ENCODE measurements around the gene STAT5A. TPM values are rescaled to one million over a fixed set of nuclear protein-coding genes. Genes with fewer than 3 reads are reported as not detected.
"Not testable (repeated sequence)": the region's sequence is repeated elsewhere in the genome, so short reads cannot be mapped to it uniquely, and the experiment has no call there.

STAT5A gene
- total and polyA plus RNA-seq, 2 donors from 2014 or later = 11.5 to 47.9 TPM

DNA sequence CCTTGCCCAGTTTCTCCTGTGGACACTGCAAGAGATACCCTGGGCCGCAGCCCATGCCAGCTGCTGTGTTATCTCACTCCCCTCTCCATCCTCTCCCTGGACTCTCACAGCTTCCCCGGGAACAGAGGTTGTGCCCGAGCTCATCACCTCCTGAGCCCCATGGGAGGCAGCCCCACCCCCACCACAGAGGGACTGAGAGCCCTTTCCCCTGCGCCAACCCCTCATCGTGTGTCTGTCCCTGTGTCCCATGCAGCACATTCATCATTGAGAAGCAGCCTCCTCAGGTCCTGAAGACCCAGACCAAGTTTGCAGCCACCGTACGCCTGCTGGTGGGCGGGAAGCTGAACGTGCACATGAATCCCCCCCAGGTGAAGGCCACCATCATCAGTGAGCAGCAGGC lies 12.7 kb downstream of the STAT5A start:
- DNase-seq (no peak), FAIRE-seq (no peak)
- no peaks in the 10 kb centered on the region for H3K9me3 ChIP-seq (ENCODE audit: control insufficient read depth in 2 of 3, insufficient read depth in 1 of 3, low read length in 3 of 3)
- H3K4me1 ChIP-seq (ENCODE audit: control insufficient read depth in 2 of 3, insufficient read depth in 2 of 3, low read depth in 1 of 3, low read length in 3 of 3) = peaks cover 0 to 3% (median 0%) of the 10 kb centered on the region in 3 donors
- no peak overlapping the region for H3K4me3 ChIP-seq (ENCODE audit: low read length in 3 of 3)
- H3K27ac ChIP-seq (ENCODE audit: low read depth in 2 of 2, low read length in 2 of 2) = no peak overlapping the region
- intact Hi-C loops (cut with DNase I) = no loop called here
- H3K9ac ChIP-seq (ENCODE audit: low read length in 3 of 3) = no peak overlapping the region
- H3K36me3 ChIP-seq (ENCODE audit: control insufficient read depth in 2 of 3, insufficient read depth in 3 of 3, low read length in 3 of 3) = peaks cover 0 to 17% (median 14%) of the 10 kb centered on the region in 3 donors
- no peaks in the 10 kb centered on the region for H3K27me3 ChIP-seq (ENCODE audit: control insufficient read depth, insufficient read depth, low read length)
- TF ChIP-seq, protein P1, sequence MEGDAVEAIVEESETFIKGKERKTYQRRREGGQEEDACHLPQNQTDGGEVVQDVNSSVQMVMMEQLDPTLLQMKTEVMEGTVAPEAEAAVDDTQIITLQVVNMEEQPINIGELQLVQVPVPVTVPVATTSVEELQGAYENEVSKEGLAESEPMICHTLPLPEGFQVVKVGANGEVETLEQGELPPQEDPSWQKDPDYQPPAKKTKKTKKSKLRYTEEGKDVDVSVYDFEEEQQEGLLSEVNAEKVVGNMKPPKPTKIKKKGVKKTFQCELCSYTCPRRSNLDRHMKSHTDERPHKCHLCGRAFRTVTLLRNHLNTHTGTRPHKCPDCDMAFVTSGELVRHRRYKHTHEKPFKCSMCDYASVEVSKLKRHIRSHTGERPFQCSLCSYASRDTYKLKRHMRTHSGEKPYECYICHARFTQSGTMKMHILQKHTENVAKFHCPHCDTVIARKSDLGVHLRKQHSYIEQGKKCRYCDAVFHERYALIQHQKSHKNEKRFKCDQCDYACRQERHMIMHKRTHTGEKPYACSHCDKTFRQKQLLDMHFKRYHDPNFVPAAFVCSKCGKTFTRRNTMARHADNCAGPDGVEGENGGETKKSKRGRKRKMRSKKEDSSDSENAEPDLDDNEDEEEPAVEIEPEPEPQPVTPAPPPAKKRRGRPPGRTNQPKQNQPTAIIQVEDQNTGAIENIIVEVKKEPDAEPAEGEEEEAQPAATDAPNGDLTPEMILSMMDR (IDR thresholded peaks at IDR 0.05; ENCODE audit: borderline replicate concordance, extremely low read depth, insufficient read depth) = no peak

DNA sequence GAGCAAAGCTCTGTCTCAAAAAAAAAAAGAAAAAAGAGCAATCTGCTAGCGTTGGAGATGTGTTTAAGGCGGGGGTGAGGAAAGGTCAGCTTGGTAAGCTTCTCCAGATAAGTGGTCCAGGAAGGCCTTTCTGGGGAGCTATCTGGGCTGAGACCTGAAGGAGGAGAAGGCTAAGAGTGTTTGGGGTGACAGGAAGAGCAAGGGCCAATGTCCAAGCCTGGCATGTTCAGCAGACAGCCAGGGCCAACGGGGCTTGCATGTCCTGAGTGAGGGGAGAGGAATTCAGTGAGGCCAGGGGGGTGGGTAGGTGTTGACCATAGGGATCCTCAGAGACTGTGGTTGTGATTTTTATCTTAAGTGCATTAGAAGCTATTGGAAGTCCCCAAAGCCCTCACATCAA lies 15.4 kb downstream of the STAT5A start:
- peaks cover 0 to 3% (median 0%) of the 10 kb centered on the region in 3 donors for H3K4me1 ChIP-seq (ENCODE audit: control insufficient read depth in 2 of 3, insufficient read depth in 2 of 3, low read depth in 1 of 3, low read length in 3 of 3)
- no peaks in the 10 kb centered on the region for H3K27me3 ChIP-seq (ENCODE audit: control insufficient read depth, insufficient read depth, low read length)
- H3K27ac ChIP-seq (ENCODE audit: low read depth in 2 of 2, low read length in 2 of 2) = no peak overlapping the region
- TF ChIP-seq, protein P1 (IDR thresholded peaks at IDR 0.05; ENCODE audit: borderline replicate concordance, extremely low read depth, insufficient read depth) = no peak
- no peak for FAIRE-seq
- H3K9ac ChIP-seq (ENCODE audit: low read length in 3 of 3) = no peak overlapping the region
- intact Hi-C loops (cut with DNase I) = no loop called here
- no peak overlapping the region for H3K4me3 ChIP-seq (ENCODE audit: low read length in 3 of 3)
- H3K36me3 ChIP-seq (ENCODE audit: control insufficient read depth in 2 of 3, insufficient read depth in 3 of 3, low read length in 3 of 3) = peaks cover 0 to 29% (median 16%) of the 10 kb centered on the region in 3 donors
- no peak for DNase-seq
- H3K9me3 ChIP-seq (ENCODE audit: control insufficient read depth in 2 of 3, insufficient read depth in 1 of 3, low read length in 3 of 3) = no peaks in the 10 kb centered on the region

DNA sequence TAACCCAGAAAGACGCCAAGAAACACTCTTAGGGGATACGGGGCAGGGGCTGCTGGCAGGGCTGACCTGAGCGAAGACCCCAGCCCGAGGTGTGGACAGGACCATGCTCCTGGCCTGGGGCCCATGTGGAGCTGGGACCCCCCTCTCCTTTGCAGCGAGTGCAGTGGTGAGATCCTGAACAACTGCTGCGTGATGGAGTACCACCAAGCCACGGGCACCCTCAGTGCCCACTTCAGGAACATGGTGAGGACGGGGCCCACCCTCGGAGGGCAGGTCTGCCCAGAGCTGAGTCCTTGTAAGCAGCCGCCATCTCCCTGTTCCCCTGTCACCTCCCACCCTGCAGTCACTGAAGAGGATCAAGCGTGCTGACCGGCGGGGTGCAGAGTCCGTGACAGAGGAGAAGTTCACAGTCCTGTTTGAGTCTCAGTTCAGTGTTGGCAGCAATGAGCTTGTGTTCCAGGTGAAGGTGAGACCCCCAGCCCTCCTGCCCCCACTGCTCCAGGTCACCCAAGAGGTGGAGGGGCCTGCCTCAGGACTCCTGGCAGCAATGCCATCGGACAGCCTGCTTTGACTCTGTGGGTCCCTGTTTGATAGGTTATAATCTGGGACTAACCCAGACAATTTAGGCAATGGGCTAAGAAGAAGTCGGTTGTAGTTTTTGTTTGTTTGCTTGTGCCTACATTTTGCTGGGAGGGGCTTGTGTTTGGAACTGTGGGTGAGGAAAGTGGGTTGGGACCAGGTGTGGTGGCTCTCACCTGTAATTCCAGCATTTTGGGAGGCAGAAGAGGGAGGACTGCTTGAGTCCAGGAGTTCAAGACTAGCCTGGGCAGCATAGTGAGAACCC lies 16.1 kb downstream of the STAT5A start:
- peaks cover 0 to 3% (median 0%) of the 10 kb centered on the region in 3 donors for H3K4me1 ChIP-seq (ENCODE audit: control insufficient read depth in 2 of 3, insufficient read depth in 2 of 3, low read depth in 1 of 3, low read length in 3 of 3)
- H3K4me3 ChIP-seq (ENCODE audit: low read length in 3 of 3) = no peak overlapping the region
- no peaks in the 10 kb centered on the region for H3K9me3 ChIP-seq (ENCODE audit: control insufficient read depth in 2 of 3, insufficient read depth in 1 of 3, low read length in 3 of 3)
- H3K27me3 ChIP-seq (ENCODE audit: control insufficient read depth, insufficient read depth, low read length) = no peaks in the 10 kb centered on the region
- DNase-seq (peak in 1 of 5 donors; percentile 67), FAIRE-seq (no peak)
- intact Hi-C loops (cut with DNase I) = no loop called here
- no peak overlapping the region for H3K27ac ChIP-seq (ENCODE audit: low read depth in 2 of 2, low read length in 2 of 2)
- H3K9ac ChIP-seq (ENCODE audit: low read length in 3 of 3) = no peak overlapping the region
- peaks cover 0 to 30% (median 16%) of the 10 kb centered on the region in 3 donors for H3K36me3 ChIP-seq (ENCODE audit: control insufficient read depth in 2 of 3, insufficient read depth in 3 of 3, low read length in 3 of 3)
- TF ChIP-seq, protein P1 (IDR thresholded peaks at IDR 0.05; ENCODE audit: borderline replicate concordance, extremely low read depth, insufficient read depth) = no peak

DNA sequence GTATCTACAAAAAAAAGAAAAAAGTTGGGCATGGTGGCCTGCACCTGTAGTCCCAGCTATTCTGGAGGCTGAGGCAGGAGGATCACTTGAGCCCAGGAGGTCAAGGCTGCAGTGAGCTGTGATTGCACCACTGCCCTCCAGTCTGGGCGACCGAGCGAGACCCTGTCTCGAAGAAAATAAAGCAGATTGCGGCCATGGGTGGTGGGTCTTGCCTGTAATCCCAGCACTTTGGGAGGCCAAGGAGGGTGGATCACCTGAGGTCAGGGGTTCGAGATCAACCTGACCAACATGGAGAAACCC lies 16.7 kb downstream of the STAT5A start:
- FAIRE-seq; H3K4me1 ChIP-seq (ENCODE audit: control insufficient read depth in 2 of 3, insufficient read depth in 2 of 3, low read depth in 1 of 3, low read length in 3 of 3); intact Hi-C loops (cut with DNase I); H3K27me3 ChIP-seq (ENCODE audit: control insufficient read depth, insufficient read depth, low read length); H3K27ac ChIP-seq (ENCODE audit: low read depth in 2 of 2, low read length in 2 of 2); H3K9ac ChIP-seq (ENCODE audit: low read length in 3 of 3); H3K9me3 ChIP-seq (ENCODE audit: control insufficient read depth in 2 of 3, insufficient read depth in 1 of 3, low read length in 3 of 3); H3K4me3 ChIP-seq (ENCODE audit: low read length in 3 of 3); DNase-seq: not testable (repeated sequence)
- H3K36me3 ChIP-seq (ENCODE audit: control insufficient read depth in 2 of 3, insufficient read depth in 3 of 3, low read length in 3 of 3) = peaks cover 0 to 33% (median 16%) of the 10 kb centered on the region in 3 donors
